PFSK-1 (cell line): ENCODE measurements around the gene NAMPT.

ENCODE experiments used
- POLR2AphosphoS5 ChIP-seq: IDR thresholded peaks from 2 replicates; pipeline ENCODE4 v1.6.1; 2012; ENCODE audit warnings: low read depth, mild to moderate bottlenecking, control low read depth, low read length, moderate library complexity
- REST ChIP-seq, 2 experiments: IDR thresholded peaks; 2 replicates each; pipeline versions ENCODE4 v1.6.1 to v1.8.0; 2011 to 2012; ENCODE audit warnings: low read depth in 2 of 2, low read length in 2 of 2, control low read depth in 1 of 2, inconsistent platforms in 1 of 2, mild to moderate bottlenecking in 1 of 2, moderate library complexity in 1 of 2; ENCODE audit not compliant: insufficient read depth in 1 of 2
- SIN3A ChIP-seq: IDR thresholded peaks from 2 replicates; pipeline ENCODE4 v1.6.1; 2012; ENCODE audit warnings: mild to moderate bottlenecking, low read length, moderate library complexity, borderline replicate concordance; ENCODE audit not compliant: insufficient read depth

DNA sequence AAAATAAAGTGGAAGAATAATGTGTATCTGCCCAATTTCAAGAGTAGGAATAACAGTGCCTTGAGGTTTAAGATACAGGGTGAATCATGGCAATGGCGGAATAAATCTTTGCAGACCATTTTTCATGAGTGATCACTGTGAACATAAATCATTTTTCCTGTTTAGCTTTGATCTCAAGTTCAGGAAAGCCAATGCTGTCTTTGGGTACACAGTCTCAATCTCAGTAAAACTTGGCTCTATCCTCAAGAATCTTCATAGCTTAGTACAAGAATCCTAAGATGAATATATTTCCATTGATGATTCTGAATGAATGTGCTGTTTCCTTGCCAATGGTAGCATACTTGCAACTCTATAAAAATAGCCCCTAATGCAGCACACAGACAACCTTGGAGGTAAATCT lies 6.8 kb downstream of the NAMPT start:
- TF ChIP-seq POLR2AphosphoS5 (no peak), SIN3A (no peak), REST (IDR thresholded peaks at IDR 0.05; ENCODE audit: insufficient read depth in 1 of 2, low read depth in 2 of 2, low read length in 2 of 2) (no peak)
